SIG-M5 (cell line): ENCODE data around the gene LRP6.
"Not testable (repeated sequence)": the region's sequence is repeated elsewhere in the genome, so short reads cannot be mapped to it uniquely, and the experiment has no call there.

ENCODE experiments used
- DNase-seq: peaks from one replicate; lab custom pipeline; 2025; lab: John Stamatoyannopoulos, UW

LRP6 gene

GRCh38 chr12:12116677-12117076 is 150.2 kb downstream of the LRP6 start:
- DNase-seq = no peak

DNA sequence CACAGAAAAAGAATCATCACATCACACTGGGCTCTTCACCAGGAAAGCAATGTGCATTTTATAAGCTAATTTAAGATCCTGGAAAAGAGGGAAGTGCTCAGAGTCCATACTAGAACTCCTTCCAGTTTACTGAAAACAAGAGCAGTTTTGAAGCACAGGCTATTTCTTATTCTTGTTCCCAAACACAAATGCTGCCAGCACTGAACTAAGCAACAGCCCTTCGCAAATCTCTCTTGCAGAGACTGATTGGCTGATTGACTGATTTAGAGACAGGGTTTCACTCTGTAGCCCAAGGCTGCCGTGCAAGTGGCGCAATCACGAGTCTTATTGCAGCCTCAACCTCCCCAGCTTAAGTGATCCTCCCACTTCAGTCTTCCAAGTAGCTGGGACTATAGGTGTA is 151.3 kb downstream of the LRP6 start:
- DNase-seq = no peak

- DNase-seq = not testable (repeated sequence)
These were observed 155.8 kb downstream of the LRP6 start for GRCh38 chr12:12110923-12111555.

- DNase-seq = no peak
These were observed 158.3 kb downstream of the LRP6 start for GRCh38 chr12:12108441-12109058.

DNA sequence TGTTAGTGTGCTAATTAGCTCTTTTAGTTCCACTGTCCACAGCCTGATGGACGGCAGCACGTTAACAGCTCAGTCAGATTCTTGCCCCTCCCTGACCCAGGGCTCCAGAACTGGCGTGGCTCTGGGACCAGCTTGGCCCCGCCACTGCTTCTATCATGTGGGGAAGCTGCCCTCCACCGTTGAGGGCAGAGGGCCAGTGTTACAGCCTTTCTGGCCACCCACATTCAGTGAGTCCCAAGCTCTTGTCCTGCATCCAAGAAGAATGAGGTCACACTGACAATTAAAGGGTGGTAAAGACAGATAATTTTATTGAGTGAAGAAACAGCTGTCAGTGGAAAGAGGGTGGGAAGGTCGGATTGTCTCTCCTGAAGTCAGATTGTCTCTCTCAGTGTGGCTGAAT is 159.2 kb downstream of the LRP6 start:
- no peak for DNase-seq

- DNase-seq = no peak
These were observed 167.7 kb downstream of the LRP6 start for GRCh38 chr12:12099102-12099501.

GRCh38 chr12:12098691-12099015 is 168.2 kb downstream of the LRP6 start:
- no peak for DNase-seq

DNA sequence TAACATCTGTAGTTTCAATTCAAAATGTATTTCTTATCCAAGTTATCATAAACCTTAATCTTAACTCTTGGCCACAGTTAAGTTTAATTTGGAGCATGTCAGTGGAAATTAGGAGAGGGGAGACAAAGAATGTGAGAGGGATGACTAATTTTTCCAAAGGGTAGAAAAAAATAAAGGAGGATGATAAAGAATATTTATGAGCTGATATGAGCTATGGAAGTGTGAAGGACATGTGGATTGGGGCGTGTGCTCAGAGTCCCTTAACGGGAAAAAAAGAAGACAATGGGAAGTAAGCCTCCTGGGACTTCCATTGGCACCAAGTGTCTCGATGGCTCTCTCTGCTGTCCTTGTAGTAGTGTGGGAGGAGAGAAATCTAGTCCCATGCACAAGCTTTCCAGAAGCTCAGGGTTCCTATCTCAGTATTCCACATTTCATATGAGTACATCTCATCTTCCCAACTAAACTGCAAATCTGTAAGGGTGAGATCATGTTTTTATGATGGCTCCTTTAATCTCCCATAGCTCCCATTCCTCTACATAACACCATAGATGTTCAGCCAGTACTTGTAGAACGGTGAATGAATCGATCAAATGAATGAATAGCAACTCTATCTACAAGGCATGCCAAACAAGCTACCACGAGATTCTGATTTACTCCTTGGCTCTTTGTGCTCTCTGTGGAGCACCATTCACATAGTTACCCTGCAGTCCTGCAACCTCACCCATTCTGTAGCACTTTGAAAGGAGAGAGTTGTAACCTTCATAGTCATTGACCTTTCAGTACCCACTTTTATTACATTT is 168.8 kb downstream of the LRP6 start:
- no peak for DNase-seq

DNA sequence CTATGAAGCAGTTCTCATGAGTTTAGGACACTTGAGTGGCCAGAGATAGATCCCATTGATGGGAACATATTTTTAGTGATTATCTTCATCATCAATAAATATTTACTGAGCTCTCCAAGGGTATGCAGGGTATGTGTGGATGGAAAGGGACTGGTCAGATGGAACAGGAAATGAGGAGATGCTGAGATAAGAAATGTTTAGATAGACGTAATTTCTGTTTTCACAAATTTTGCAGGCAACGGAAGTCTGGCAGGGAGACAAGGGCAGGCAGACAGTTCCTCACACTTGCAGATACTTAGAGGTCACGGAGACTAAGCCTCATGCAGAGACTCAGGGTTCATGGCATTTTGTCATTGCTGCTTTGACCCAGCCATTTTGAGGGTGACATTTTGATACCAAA is 171.8 kb downstream of the LRP6 start:
- no peak for DNase-seq

DNA sequence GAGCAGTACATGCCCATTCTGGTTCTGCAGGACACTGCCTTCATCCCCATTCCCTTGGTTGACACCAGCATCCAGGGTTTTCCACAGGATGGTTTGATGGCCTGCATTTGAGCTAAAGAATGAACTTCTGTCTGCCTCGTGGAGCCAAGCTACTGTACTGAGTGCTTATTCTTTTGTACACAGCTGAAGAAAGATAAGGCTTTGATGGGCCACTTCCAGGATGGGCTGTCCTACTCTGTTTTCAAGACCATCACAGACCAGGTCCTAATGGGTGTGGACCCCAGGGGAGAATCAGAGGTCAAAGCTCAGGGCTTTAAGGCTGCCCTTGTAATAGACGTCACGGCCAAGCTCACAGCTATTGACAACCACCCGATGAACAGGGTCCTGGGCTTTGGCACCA is 172.4 kb downstream of the LRP6 start:
- DNase-seq = no peak

DNA sequence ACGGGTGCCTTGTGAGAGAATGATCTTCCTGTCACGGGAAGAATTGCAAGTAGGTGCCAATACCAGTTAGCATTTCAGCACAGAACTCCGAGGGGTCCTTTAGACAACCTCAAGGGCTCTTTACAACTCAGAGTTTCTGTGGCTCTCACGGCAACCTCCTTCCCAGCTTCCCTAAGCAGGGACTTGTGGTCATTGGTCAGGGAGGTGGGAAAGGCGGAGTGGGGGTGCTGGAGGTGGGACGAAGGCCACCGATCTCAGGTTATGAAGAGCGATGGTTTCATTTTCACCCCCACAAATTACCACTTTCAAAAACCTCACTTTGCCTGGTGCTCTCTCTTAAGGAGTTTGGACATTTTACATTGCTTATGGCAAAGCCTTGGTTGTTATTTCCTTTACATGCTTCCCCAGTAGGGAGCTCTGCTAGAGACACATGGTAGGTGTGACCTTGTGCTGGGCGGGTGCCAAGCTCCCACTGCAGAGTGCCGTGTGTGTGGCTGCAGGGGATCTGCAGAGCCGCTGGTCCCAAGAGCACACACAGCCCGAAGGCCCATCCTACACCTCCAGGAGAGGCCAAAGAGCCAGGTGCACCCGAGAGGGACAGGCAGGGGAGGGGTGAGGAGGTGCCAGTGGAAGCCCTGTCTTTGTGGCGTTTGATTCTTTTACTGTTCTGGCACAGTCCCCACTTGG is 174.7 kb downstream of the LRP6 start:
- DNase-seq = no peak

DNA sequence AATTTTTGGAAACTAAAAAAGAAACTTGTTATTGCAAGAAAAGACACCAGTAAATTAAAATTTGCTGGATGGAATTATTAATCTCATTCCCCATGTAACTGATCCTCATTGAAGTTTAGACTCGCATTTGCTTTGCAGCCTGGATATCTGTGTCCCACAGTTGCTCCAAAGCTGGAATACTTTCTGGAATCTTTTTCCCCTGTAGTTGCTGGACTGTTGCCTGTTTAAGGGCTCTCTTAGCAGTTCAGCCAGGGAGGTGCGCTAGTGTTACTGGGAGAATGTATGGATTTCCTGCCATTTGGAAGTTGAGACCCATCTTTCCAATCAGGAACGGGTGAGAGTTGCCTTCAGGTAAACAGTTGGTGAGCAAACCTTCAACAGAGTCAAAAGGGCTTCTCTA is 175.8 kb downstream of the LRP6 start:
- no peak for DNase-seq

DNA sequence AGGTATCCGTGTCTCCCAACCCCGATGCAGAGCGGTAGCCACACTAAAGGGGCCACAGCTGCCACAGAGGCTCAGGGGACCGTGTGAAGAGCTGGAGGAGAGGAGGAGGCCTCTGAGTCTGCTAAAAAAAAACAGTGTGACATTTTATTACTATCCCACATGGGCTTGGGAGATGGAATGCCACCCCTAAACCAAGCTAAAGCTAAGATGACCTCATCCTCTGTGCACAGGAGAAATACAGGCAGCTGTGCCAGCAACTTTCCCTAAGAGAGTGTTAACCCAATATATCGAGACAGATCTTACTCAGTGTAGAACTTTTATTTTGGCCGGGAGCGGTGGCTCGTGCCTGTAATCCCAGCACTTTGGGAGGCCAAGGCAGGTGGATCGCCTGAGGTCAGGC is 178.1 kb downstream of the LRP6 start:
- DNase-seq = no peak

- no peak for DNase-seq
These were observed 178.7 kb downstream of the LRP6 start for GRCh38 chr12:12088147-12088546.

DNA sequence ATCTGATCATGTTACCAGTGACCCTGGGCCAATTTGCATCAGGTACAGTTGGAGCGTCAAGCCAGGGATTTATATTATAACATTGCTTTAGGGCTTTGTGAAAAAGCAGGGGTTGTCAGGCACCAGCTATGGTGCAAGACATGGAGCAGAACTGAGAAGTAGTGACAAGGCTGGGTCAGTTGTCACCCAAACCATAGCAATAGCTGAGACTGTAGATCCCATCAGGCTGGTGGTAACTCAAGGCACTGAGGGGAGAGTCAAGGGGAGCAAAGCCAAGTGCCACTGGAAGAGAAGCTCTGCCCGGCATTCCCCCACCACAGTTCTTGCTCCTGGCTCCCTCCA is 179.2 kb downstream of the LRP6 start:
- no peak for DNase-seq

- no peak for DNase-seq
These were observed 179.7 kb downstream of the LRP6 start for GRCh38 chr12:12086973-12087692.

- DNase-seq = no peak
These were observed 180.5 kb downstream of the LRP6 start for GRCh38 chr12:12086362-12086761.

GRCh38 chr12:12083688-12084087 is 183.2 kb downstream of the LRP6 start:
- DNase-seq = no peak

GRCh38 chr12:12081836-12082497 is 184.9 kb downstream of the LRP6 start:
- no peak for DNase-seq

GRCh38 chr12:12079291-12079690 is 187.6 kb downstream of the LRP6 start:
- DNase-seq = no peak

DNA sequence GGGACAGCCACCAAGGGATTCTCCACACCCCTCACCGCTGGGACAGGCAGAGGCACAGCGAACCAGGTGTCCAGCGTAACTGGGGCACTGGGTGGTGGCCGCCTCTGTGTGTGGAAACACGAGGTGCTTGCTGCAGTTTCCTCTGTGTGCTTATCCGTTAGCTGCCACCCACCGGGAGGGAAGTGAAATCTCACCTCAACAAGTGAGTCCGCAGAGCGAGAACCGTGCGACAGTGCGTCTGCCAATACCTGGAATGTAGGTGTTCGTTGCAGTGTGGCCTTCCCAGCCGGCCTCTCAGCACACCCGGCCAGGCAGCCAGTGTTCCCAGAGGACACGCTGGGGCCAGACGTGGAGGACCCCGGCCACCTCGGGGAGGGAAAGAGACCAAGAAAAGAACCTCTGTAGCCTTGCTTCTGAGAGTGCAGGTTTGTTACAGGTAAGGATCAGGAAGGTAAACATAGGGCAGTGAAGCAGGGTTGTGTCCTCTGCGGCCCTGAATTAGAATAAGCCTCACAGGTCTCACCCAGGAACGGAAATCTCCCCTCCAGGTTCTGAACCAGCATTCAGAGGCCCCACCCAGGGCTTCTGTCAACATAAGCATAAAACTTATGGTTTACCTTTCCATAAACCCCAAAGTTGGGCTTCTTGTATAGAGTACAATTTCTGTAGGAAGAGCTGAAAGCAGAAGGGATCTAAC is 194.6 kb downstream of the LRP6 start:
- no peak for DNase-seq
